HCT116 (cell line): ENCODE data around the gene ETS2. TPM values are rescaled to one million over a fixed set of nuclear protein-coding genes. Genes with fewer than 3 reads are reported as not detected.
"Not testable (repeated sequence)": the region's sequence is repeated elsewhere in the genome, so short reads cannot be mapped to it uniquely, and the experiment has no call there.

Experiments used
- ATAC-seq: fragments of 200-7000 bp; cut with Tn5 transposase; 2 replicates; pipeline ENCODE4 v1.9.1; 2020; ENCODE audit warnings: mild to moderate bottlenecking, moderate library complexity
- BruUV-seq: library from RNA; stranded (reverse); fragments of 400-500 nt; replicated peaks from 2 replicates; lab custom pipeline; 2021; lab: Mats Ljungman, UMichigan
- CTCF ChIA-PET: fragments of 300-600 bp; sonication (Branson Sonifier 250); formaldehyde crosslinking; loops from one replicate; lab custom pipeline; 2021; ENCODE audit warnings: antibody characterized with exemption; lab: Charles Lee
- POLR2A ChIA-PET: fragments of 300-600, 350-600 bp; sonication (Branson Sonifier 250); formaldehyde crosslinking; loops from one replicate; lab custom pipeline; 2021; ENCODE audit warnings: antibody characterized with exemption; lab: Charles Lee
- RAD21 ChIA-PET, 2 experiments: fragments of 300-600 bp; sonication (Branson Sonifier 250); formaldehyde crosslinking; loops; one replicate each; lab custom pipeline; 2023; ENCODE audit warnings: low total read pairs in 2 of 2; ENCODE audit not compliant: uncharacterized antibody in 2 of 2, unreplicated experiment in 2 of 2, low non-redundant PET in 1 of 2; lab: Charles Lee
- DNase-seq: peaks from one replicate; pipeline ENCODE4 v3.0.0-alpha.2; 2010; ENCODE audit warnings: low read depth, low spot score
- H2AFZ ChIP-seq: fragments of 200-600 bp; shearing (Covaris generic), sonication (generic); 2 replicates; pipeline ENCODE4 v1.6.1; 2017; ENCODE audit warnings: low read depth, mixed run types, mixed read lengths, antibody characterized with exemption, low read length; ENCODE audit not compliant: poor library complexity, severe bottlenecking
- H3K27ac ChIP-seq: 2 replicates; pipeline ENCODE4 v1.5.1; 2012; ENCODE audit warnings: low read depth, low read length
- H3K27me3 ChIP-seq: fragments of 200-600 bp; sonication (generic); 2 replicates; pipeline ENCODE4 v1.6.1; 2016; ENCODE audit warnings: mixed run types, low read length, mixed read lengths; ENCODE audit not compliant: insufficient read depth
- H3K36me3 ChIP-seq, 2 experiments: fragments of 200-500 bp in 1 of 2; fragments of 200-600 bp in 1 of 2; sonication (Bioruptor generic) in 1 of 2; sonication (generic) in 1 of 2; 2 replicates each; pipeline versions ENCODE4 v1.5.1 to v1.6.1; 2014 to 2016; ENCODE audit warnings: low read length in 2 of 2, inconsistent platforms in 1 of 2, mixed read lengths in 1 of 2, mixed run types in 1 of 2; ENCODE audit not compliant: insufficient read depth in 2 of 2, control insufficient read depth in 1 of 2
- H3K4me1 ChIP-seq, 2 experiments: fragments of 200-600 bp in 1 of 2; sonication (generic) in 1 of 2; 2 replicates each; pipeline versions ENCODE4 v1.5.1 to v1.6.1; 2012 to 2017; ENCODE audit warnings: low read length in 2 of 2, inconsistent platforms in 1 of 2, mild to moderate bottlenecking in 1 of 2, mixed read lengths in 1 of 2, mixed run types in 1 of 2, moderate library complexity in 1 of 2; ENCODE audit not compliant: insufficient read depth in 2 of 2, control insufficient read depth in 1 of 2
- H3K4me2 ChIP-seq: fragments of 200-600 bp; sonication (generic); 2 replicates; pipeline ENCODE4 v1.6.1; 2017; ENCODE audit warnings: mixed run types, low read length, mixed read lengths
- H3K4me3 ChIP-seq, 2 experiments: fragments of 200-600 bp in 1 of 2; sonication (generic) in 1 of 2; replicated peaks in 1 of 2; 2 replicates each; pipeline ENCODE4 v1.5.1; 2011 to 2016; ENCODE audit warnings: low read length in 2 of 2, control low read depth in 1 of 2, low read depth in 1 of 2, mild to moderate bottlenecking in 1 of 2, mixed read lengths in 1 of 2, mixed run types in 1 of 2
- H3K79me2 ChIP-seq: fragments of 200-600 bp; sonication (generic); 2 replicates; pipeline ENCODE4 v1.6.1; 2017; ENCODE audit warnings: mild to moderate bottlenecking, mixed run types, low read length, moderate library complexity, mixed read lengths; ENCODE audit not compliant: insufficient read depth
- H3K9ac ChIP-seq: fragments of 200-600 bp; sonication (generic); 2 replicates; pipeline ENCODE4 v1.6.1; 2016; ENCODE audit warnings: low read length, mixed read lengths
- H3K9me2 ChIP-seq: fragments of 200-600 bp; sonication (generic), shearing (Covaris generic); 2 replicates; pipeline ENCODE4 v1.6.1; 2017; ENCODE audit warnings: mixed run types, mild to moderate bottlenecking, moderate library complexity; ENCODE audit not compliant: insufficient read depth
- H3K9me3 ChIP-seq, 2 experiments: fragments of 200-500 bp in 1 of 2; fragments of 200-600 bp in 1 of 2; sonication (Bioruptor generic) in 1 of 2; sonication (generic) in 1 of 2; 2 replicates each; pipeline ENCODE4 v1.6.1; 2014 to 2017; ENCODE audit warnings: low read length in 2 of 2, mixed read lengths in 2 of 2, inconsistent platforms in 1 of 2, low read depth in 1 of 2, mild to moderate bottlenecking in 1 of 2, mixed run types in 1 of 2, moderate library complexity in 1 of 2; ENCODE audit not compliant: control insufficient read depth in 1 of 2, insufficient read depth in 1 of 2
- H4K20me1 ChIP-seq: fragments of 200-600 bp; sonication (generic), shearing (Covaris generic); 2 replicates; pipeline ENCODE4 v1.6.1; 2017; ENCODE audit warnings: mixed run types, mild to moderate bottlenecking, moderate library complexity; ENCODE audit not compliant: insufficient read depth
- ATF3 ChIP-seq: IDR thresholded peaks from 2 replicates; pipeline ENCODE4 v1.6.1; 2012
- CBX3 ChIP-seq: IDR thresholded peaks from 2 replicates; pipeline ENCODE4 v1.6.1; 2012; ENCODE audit warnings: low read depth
- CTCF ChIP-seq, 3 experiments: fragments of 200-600 bp in 1 of 3; sonication (generic) in 1 of 3; IDR thresholded peaks in 2 of 3; conservative IDR thresholded peaks in 1 of 3; 2 replicates each; pipeline ENCODE4 v1.5.1; 2012 to 2017; ENCODE audit warnings: low read depth in 2 of 3, low read length in 2 of 3, antibody characterized with exemption in 1 of 3, borderline replicate concordance in 1 of 3, control low read depth in 1 of 3, mild to moderate bottlenecking in 1 of 3, mixed read lengths in 1 of 3, mixed run types in 1 of 3, moderate library complexity in 1 of 3; ENCODE audit not compliant: insufficient read depth in 1 of 3
- ELF1 ChIP-seq: IDR thresholded peaks from 2 replicates; pipeline ENCODE4 v1.6.1; 2012; ENCODE audit warnings: low read depth, borderline replicate concordance
- EZH2 ChIP-seq: fragments of 200-600 bp; sonication (generic); IDR thresholded peaks from 2 replicates; pipeline ENCODE4 v1.6.1; 2017; ENCODE audit warnings: antibody characterized with exemption, mixed run types
- EZH2phosphoT487 ChIP-seq: fragments of 200-600 bp; IDR thresholded peaks from 2 replicates; pipeline ENCODE4 v1.6.1; 2018; ENCODE audit warnings: antibody characterized with exemption, borderline replicate concordance
- JUND ChIP-seq: IDR thresholded peaks from 2 replicates; pipeline ENCODE4 v1.6.1; 2012
- POLR2AphosphoS5 ChIP-seq: IDR thresholded peaks from 2 replicates; pipeline ENCODE4 v1.6.1; 2011; ENCODE audit warnings: mild to moderate bottlenecking, low read depth, low read length, moderate library complexity
- SIN3A ChIP-seq: IDR thresholded peaks from 2 replicates; pipeline ENCODE4 v1.6.1; 2012; ENCODE audit warnings: low read depth
- ZNF274 ChIP-seq: fragments of 200-500 bp; sonication (Bioruptor generic); IDR thresholded peaks from 2 replicates; pipeline ENCODE4 v1.6.1; 2014; ENCODE audit warnings: mild to moderate bottlenecking, low read depth, low read length, inconsistent platforms
- intact Hi-C: fragments of 100-400 bp; cut with micrococcal nuclease; formaldehyde crosslinking; loops from 2 replicates; pipeline ENCODE4 v1.10.0; 2022
- total RNA-seq: library from RNA; stranded (reverse); gene quantifications from one replicate; pipeline ENCODE4 v1.2.1, GENCODE V29; 2021; ENCODE audit not compliant: unreplicated experiment
- TF ChIP-seq, protein P1 (sequence below): IDR thresholded peaks from 2 replicates; pipeline ENCODE4 v1.6.1; 2012

ETS2 gene
- total RNA-seq, 1 experiment from 2014 or later: 32.9 TPM

DNA sequence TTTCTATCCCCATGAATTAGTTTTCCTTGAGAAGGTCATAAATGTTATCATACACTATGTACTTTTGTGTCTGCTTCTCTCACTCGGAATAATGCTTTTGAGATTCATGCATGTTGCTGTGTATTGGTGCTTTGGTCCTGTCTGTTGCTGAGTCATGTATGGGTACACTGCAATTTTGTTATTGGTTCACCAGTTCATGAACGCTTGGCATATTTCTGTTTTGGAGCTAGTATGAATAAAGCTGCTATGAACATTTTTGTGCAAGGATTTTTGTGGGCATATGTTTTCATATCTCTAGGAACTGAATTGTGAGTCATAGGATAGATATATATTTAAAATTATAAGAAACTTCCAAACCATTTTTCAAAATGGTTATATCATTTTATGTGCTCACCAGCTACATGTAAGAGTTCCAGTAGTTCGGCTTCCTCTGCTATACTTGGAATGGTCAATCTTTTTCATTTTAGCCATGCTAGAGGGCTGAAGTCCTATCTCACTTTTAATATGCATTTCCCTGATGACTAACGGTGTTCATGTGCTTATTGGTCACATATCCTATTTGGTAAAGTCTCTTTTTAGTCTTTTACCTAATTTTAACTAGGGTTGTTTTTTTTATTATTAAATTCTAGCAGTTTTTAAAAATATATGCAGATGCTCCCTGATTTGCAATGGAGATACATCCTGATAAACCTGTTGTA lies 38.2 kb downstream of the ETS2 start:
- POLR2A ChIA-PET: no interaction called here
- ATAC-seq: no peak
- no peak for TF ChIP-seq CTCF (IDR thresholded peaks at IDR 0.05 in 2 of 3, conservative IDR thresholded peaks at IDR 0.05 in 1 of 3; ENCODE audit: borderline replicate concordance in 1 of 3, insufficient read depth in 1 of 3, low read depth in 2 of 3, low read length in 2 of 3)
- TF ChIP-seq JUND: no peak
- TF ChIP-seq ELF1: no peak
- no peak for TF ChIP-seq SIN3A
- no peak for TF ChIP-seq EZH2
- no peak for TF ChIP-seq POLR2AphosphoS5
- no peak for TF ChIP-seq ZNF274
- no peak for TF ChIP-seq EZH2phosphoT487
- no peak for TF ChIP-seq ATF3
- no peak for TF ChIP-seq CBX3
- TF ChIP-seq, protein P1, sequence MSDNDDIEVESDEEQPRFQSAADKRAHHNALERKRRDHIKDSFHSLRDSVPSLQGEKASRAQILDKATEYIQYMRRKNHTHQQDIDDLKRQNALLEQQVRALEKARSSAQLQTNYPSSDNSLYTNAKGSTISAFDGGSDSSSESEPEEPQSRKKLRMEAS: no peak

GRCh38 chr21:38845374-38845773 lies 39.6 kb downstream of the ETS2 start:
- H3K9ac ChIP-seq, RAD21 ChIA-PET, H3K9me3 ChIP-seq, H4K20me1 ChIP-seq, BruUV-seq, CTCF ChIA-PET, H3K4me1 ChIP-seq, POLR2A ChIA-PET, H3K4me3 ChIP-seq, H3K9me2 ChIP-seq, ATAC-seq, intact Hi-C loops, H3K4me2 ChIP-seq, H3K79me2 ChIP-seq, H2AFZ ChIP-seq, H3K36me3 ChIP-seq, H3K27ac ChIP-seq, H3K27me3 ChIP-seq, DNase-seq: not testable (repeated sequence)

More for the DNA sequence above, 38.2 kb downstream of the ETS2 start:
- Histone ChIP-seq H3K79me2 (no peaks in the 10 kb centered on the region), H3K4me3 (no peak overlapping the region), H4K20me1 (no peaks in the 10 kb centered on the region), H3K4me1 (peaks cover 0 to 12% of the 10 kb centered on the region in 2 experiments; a peak in 2 of 4 replicates), H3K9me3 (no peaks in the 10 kb centered on the region), H3K9me2 (no peaks in the 10 kb centered on the region), H3K9ac (no peak overlapping the region), H2AFZ (no peak overlapping the region), H3K27ac (no peak overlapping the region), H3K36me3 (no peaks in the 10 kb centered on the region), H3K27me3 (no peaks in the 10 kb centered on the region), H3K4me2 (no peak overlapping the region)
- ChIA-PET RAD21 (no interaction called here), CTCF (no interaction called here)
- BruUV-seq: no TSS peak
- no peak for DNase-seq
- intact Hi-C loops: no loop called here
